GM06990 (cell line): ENCODE results near the gene ARHGEF10L.

ENCODE experiments used
- DNase-seq: peaks from one replicate; pipeline ENCODE4 v3.0.0-alpha.2; 2011; ENCODE audit not compliant: insufficient read length; ENCODE audit errors: extremely low read depth
- H3K27me3 ChIP-seq: replicated peaks from 2 replicates; pipeline ENCODE4 v1.6.0; 2011; ENCODE audit warnings: low read length; ENCODE audit not compliant: control insufficient read depth, insufficient read depth
- H3K36me3 ChIP-seq: 2 replicates; pipeline ENCODE4 v1.5.1; 2011; ENCODE audit warnings: low read length; ENCODE audit not compliant: control insufficient read depth, insufficient read depth
- H3K4me3 ChIP-seq: replicated peaks from 2 replicates; pipeline ENCODE4 v1.5.1; 2011; ENCODE audit warnings: low read depth, mild to moderate bottlenecking, control low read depth, low read length
- CTCF ChIP-seq: IDR thresholded peaks from 2 replicates; pipeline ENCODE4 v1.5.1; 2011; ENCODE audit warnings: low read length, control low read depth, mild to moderate bottlenecking, inconsistent platforms; ENCODE audit not compliant: insufficient read depth, poor library complexity, severe bottlenecking

ARHGEF10L gene

GRCh38 chr1:17731460-17731859 is 192.0 kb downstream of the ARHGEF10L start:
- Histone ChIP-seq H3K4me3 (no peak overlapping the region), H3K36me3 (no peaks in the 10 kb centered on the region), H3K27me3 (no peaks in the 10 kb centered on the region)
- no peak for DNase-seq
- no peak for TF ChIP-seq CTCF

GRCh38 chr1:17732475-17732874 is 193.0 kb downstream of the ARHGEF10L start:
- no peak for TF ChIP-seq CTCF
- DNase-seq: no peak

GRCh38 chr1:17733661-17734060 is 194.2 kb downstream of the ARHGEF10L start:
- H3K4me3 ChIP-seq: no peak overlapping the region
- no peak for TF ChIP-seq CTCF
- DNase-seq: no peak
- H3K36me3 ChIP-seq: no peaks in the 10 kb centered on the region
- H3K27me3 ChIP-seq: no peaks in the 10 kb centered on the region

More at GRCh38 chr1:17732475-17732874, 193.0 kb downstream of the ARHGEF10L start:
- H3K36me3 ChIP-seq: no peaks in the 10 kb centered on the region
- no peaks in the 10 kb centered on the region for H3K27me3 ChIP-seq
- H3K4me3 ChIP-seq: no peak overlapping the region

DNA sequence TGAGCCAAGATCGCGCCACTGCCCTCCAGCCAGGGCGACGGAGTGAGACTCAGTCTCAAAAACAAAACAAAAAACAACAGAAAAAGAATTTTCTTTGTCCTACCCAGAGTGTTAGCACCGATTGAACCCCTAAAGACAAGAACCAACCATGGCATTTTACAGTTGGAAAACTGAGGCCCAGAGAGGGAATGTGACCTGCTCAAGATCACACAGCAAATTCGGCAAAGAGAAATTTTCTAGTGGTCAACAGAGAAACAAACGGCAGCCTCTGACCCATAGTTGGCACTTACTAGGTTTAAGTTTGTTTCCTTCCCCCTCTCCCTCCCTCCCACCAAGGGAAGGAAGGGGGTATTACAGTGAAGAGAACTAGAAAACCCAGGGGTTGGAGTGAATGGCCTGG is 195.1 kb downstream of the ARHGEF10L start:
- no peak for TF ChIP-seq CTCF
- no peak for DNase-seq

DNA sequence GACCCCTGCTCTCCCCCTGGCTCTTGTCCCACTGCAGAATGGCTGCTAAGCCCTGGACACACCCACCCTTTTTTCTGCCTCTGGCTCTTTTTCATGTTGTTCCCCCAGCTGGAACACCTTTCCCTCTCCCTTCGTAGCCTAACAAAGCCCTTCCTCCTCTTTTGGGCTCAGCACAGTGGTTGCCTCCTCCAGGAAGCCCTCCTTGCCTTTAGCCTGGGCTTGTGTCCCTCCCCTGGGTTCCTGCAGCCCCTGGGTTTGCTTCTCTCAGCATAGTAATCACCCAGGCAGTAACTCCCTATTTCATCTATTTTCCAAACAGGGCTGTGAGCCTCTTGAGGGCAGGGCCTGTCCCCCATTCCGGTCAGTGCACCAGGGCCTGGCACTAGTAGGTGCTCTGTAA is 195.8 kb downstream of the ARHGEF10L start:
- Histone ChIP-seq H3K4me3 (no peak overlapping the region), H3K27me3 (no peaks in the 10 kb centered on the region), H3K36me3 (no peaks in the 10 kb centered on the region)
- TF ChIP-seq CTCF: no peak
- DNase-seq: no peak

More for the DNA sequence above, 195.1 kb downstream of the ARHGEF10L start:
- H3K36me3 ChIP-seq: no peaks in the 10 kb centered on the region
- H3K27me3 ChIP-seq: no peaks in the 10 kb centered on the region
- no peak overlapping the region for H3K4me3 ChIP-seq

DNA sequence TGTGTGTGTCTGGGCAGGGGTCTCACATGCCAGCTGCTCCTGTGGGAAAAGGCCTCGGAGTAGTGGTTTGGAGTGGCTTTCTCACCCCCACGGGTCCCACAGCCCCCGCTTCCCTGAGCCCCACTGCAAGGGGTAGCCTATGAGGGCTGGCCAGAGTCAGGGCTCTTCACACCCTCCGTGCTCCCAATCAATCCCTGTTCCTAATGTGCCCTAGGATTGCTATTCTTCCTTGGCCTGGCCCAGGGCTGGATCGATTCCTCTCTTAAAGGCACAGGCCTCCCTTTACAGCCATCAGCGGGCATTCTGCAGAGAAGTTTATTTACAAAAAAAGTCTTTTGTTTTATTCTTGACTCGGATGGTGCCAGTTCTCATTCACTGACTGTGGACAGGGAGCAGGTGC is 196.3 kb downstream of the ARHGEF10L start:
- Histone ChIP-seq H3K27me3 (no peaks in the 10 kb centered on the region), H3K4me3 (no peak overlapping the region), H3K36me3 (no peaks in the 10 kb centered on the region)
- DNase-seq: no peak
- TF ChIP-seq CTCF: no peak
